Endothelial cell of umbilical vein (primary cell): ENCODE measurements around the gene LIN54. TPM values are rescaled to one million over a fixed set of nuclear protein-coding genes. Genes with fewer than 3 reads are reported as not detected.

ENCODE experiments used
- BruUV-seq: library from RNA; stranded (reverse); fragments of 400-500 nt; replicated peaks from 2 replicates; lab custom pipeline; 2021; lab: Mats Ljungman, UMichigan
- CTCF ChIA-PET: fragments of 300-600, 350-600 bp; sonication (Branson Sonifier 250); formaldehyde crosslinking; loops from one replicate; lab custom pipeline; 2021; ENCODE audit warnings: antibody characterized with exemption, inconsistent platforms; lab: Charles Lee
- POLR2A ChIA-PET: fragments of 300-600, 350-600 bp; sonication (Branson Sonifier 250); formaldehyde crosslinking; loops from one replicate; lab custom pipeline; 2021; ENCODE audit warnings: antibody characterized with exemption, inconsistent platforms; lab: Charles Lee
- DNase-seq: peaks from one replicate; pipeline ENCODE4 v3.0.0-alpha.2; 2011; ENCODE audit warnings: low read depth, low spot score
- FAIRE-seq: peaks from 2 replicates; lab custom pipeline; 2011; peaks lifted over from hg19 to GRCh38; lab: Jason Lieb, UNC
- H2AFZ ChIP-seq: 2 replicates; pipeline ENCODE4 v1.6.0; 2012; ENCODE audit warnings: low read depth, low read length, control low read depth, inconsistent platforms
- H3K27ac ChIP-seq: 2 replicates; pipeline ENCODE4 v1.5.1; 2011; ENCODE audit warnings: low read depth, mild to moderate bottlenecking, control low read depth, low read length, moderate library complexity; ENCODE audit not compliant: insufficient read depth
- H3K27me3 ChIP-seq, 2 experiments: 2 replicates each; pipeline versions ENCODE4 v1.6.0 to v1.6.1; 2011; ENCODE audit warnings: low read length in 2 of 2, mixed read lengths in 1 of 2; ENCODE audit not compliant: control insufficient read depth in 2 of 2, insufficient read depth in 2 of 2
- H3K36me3 ChIP-seq, 2 experiments: 2 replicates in 1 of 2; 3 replicates in 1 of 2; pipeline ENCODE4 v1.5.1; 2011; ENCODE audit warnings: low read length in 2 of 2, mild to moderate bottlenecking in 1 of 2, moderate library complexity in 1 of 2; ENCODE audit not compliant: control insufficient read depth in 2 of 2, insufficient read depth in 2 of 2; ENCODE audit errors: extremely low read depth in 1 of 2
- H3K4me1 ChIP-seq: 3 replicates; pipeline ENCODE4 v1.5.1; 2011; ENCODE audit warnings: mild to moderate bottlenecking, low read length; ENCODE audit not compliant: control insufficient read depth, insufficient read depth; ENCODE audit errors: extremely low read depth
- H3K4me2 ChIP-seq: 2 replicates; pipeline ENCODE4 v1.6.1; 2011; ENCODE audit warnings: low read length, control low read depth, mixed read lengths; ENCODE audit not compliant: insufficient read depth
- H3K4me3 ChIP-seq, 3 experiments: fragments of 200-600 bp in 1 of 3; sonication (generic), shearing (Covaris generic) in 1 of 3; replicated peaks in 1 of 3; 2 replicates each; pipeline ENCODE4 v1.5.1; 2011 to 2016; ENCODE audit warnings: control low read depth in 3 of 3, low read length in 3 of 3, mild to moderate bottlenecking in 2 of 3, inconsistent platforms in 1 of 3, low read depth in 1 of 3, moderate library complexity in 1 of 3; ENCODE audit not compliant: insufficient read depth in 1 of 3
- H3K79me2 ChIP-seq: 2 replicates; pipeline ENCODE4 v1.6.0; 2012; ENCODE audit warnings: low read length, inconsistent platforms; ENCODE audit not compliant: control insufficient read depth, insufficient read depth
- H3K9ac ChIP-seq: replicated peaks from 2 replicates; pipeline ENCODE3; 2011; ENCODE audit warnings: low read length, control low read depth; ENCODE audit not compliant: insufficient read depth; ENCODE audit errors: extremely low read depth
- H3K9me1 ChIP-seq: replicated peaks from 3 replicates; pipeline ENCODE4 v1.6.0; 2011; ENCODE audit warnings: mild to moderate bottlenecking, low read length; ENCODE audit not compliant: control insufficient read depth, insufficient read depth; ENCODE audit errors: extremely low read depth
- H3K9me3 ChIP-seq: replicated peaks from 2 replicates; pipeline ENCODE4 v1.5.1; 2012; ENCODE audit warnings: low read length, inconsistent platforms; ENCODE audit not compliant: control insufficient read depth, insufficient read depth
- H4K20me1 ChIP-seq: replicated peaks from 2 replicates; pipeline ENCODE3; 2011; ENCODE audit warnings: mild to moderate bottlenecking, low read length; ENCODE audit not compliant: control insufficient read depth, insufficient read depth; ENCODE audit errors: extremely low read depth
- EZH2 ChIP-seq: IDR thresholded peaks from 2 replicates; pipeline ENCODE4 v1.6.1; 2012; ENCODE audit warnings: borderline replicate concordance, low read depth, mild to moderate bottlenecking, moderate library complexity, low read length, inconsistent platforms; ENCODE audit not compliant: severe bottlenecking
- FOS ChIP-seq: IDR thresholded peaks from 2 replicates; pipeline ENCODE4 v1.6.1; 2011; ENCODE audit warnings: mild to moderate bottlenecking, low read length, moderate library complexity, borderline replicate concordance; ENCODE audit not compliant: insufficient read depth
- GATA2 ChIP-seq: IDR thresholded peaks from 2 replicates; pipeline ENCODE4 v1.7.0; 2011; ENCODE audit warnings: low read depth, mild to moderate bottlenecking, moderate library complexity, mixed read lengths, low read length; ENCODE audit not compliant: insufficient read length, insufficient read depth
- JUN ChIP-seq: IDR thresholded peaks from 2 replicates; pipeline ENCODE4 v1.6.1; 2011; ENCODE audit warnings: borderline replicate concordance, low read depth; ENCODE audit not compliant: insufficient read length, insufficient read depth
- MYC ChIP-seq: IDR thresholded peaks from one replicate; pipeline ENCODE4 v1.6.1; 2011; ENCODE audit warnings: mild to moderate bottlenecking, low read depth, low read length
- POLR2A ChIP-seq: IDR thresholded peaks from 2 replicates; pipeline ENCODE4 v1.6.1; 2012; ENCODE audit warnings: low read depth, mild to moderate bottlenecking, control low read depth, low read length
- POLR2AphosphoS5 ChIP-seq: IDR thresholded peaks from 2 replicates; pipeline ENCODE4 v1.6.1; 2012; ENCODE audit warnings: low read depth, mild to moderate bottlenecking, control low read depth, low read length, moderate library complexity; ENCODE audit not compliant: insufficient read depth
- dilution Hi-C: fragments of 300-500 bp; cut with MboI; formaldehyde crosslinking; loops from one replicate; pipeline ENCODE4 v1.15.0; 2019; ENCODE audit warnings: low sequenced_read_pairs; ENCODE audit not compliant: extremely low pct_ligation_motif_present
- intact Hi-C: fragments of 100-400 bp; cut with micrococcal nuclease; formaldehyde crosslinking; loops from one replicate; pipeline ENCODE4 v1.10.0; 2022
- polyA plus RNA-seq, 4 experiments: library from polyadenylated mRNA; depleted of rRNA in 3 of 4; stranded (reverse) in 3 of 4; unstranded in 1 of 4; fragments of >200 nt; gene quantifications; 2 replicates each; pipeline versions ENCODE4 v1.2.1 to v1.2.3, GENCODE V29; 2011 to 2012; ENCODE audit warnings: missing spikeins in 1 of 4
- total RNA-seq: library from RNA; stranded (reverse); gene quantifications from 2 replicates; pipeline ENCODE4 v1.2.3, GENCODE V29; 2021
- TF ChIP-seq, protein P1 (sequence below): IDR thresholded peaks from 2 replicates; pipeline ENCODE4 v1.6.1; 2011; ENCODE audit not compliant: insufficient read depth, insufficient read length
- TF ChIP-seq, protein P2 (sequence below), 2 donors: IDR thresholded peaks; 1 replicate in 1 of 2; 2 replicates in 1 of 2; pipeline ENCODE4 v1.5.1; 2011; ENCODE audit warnings: low read length in 2 of 2, mild to moderate bottlenecking in 2 of 2, moderate library complexity in 2 of 2, control low read depth in 1 of 2, inconsistent platforms in 1 of 2, low read depth in 1 of 2; ENCODE audit not compliant: insufficient read depth in 1 of 2; ENCODE audit errors: extremely low read depth in 1 of 2

LIN54 gene
- total and polyA plus RNA-seq, 2 donors (not counting 3 experiments of a cell fraction or from before 2014, with no cell fraction given), result 6.2 to 15.7 TPM

DNA sequence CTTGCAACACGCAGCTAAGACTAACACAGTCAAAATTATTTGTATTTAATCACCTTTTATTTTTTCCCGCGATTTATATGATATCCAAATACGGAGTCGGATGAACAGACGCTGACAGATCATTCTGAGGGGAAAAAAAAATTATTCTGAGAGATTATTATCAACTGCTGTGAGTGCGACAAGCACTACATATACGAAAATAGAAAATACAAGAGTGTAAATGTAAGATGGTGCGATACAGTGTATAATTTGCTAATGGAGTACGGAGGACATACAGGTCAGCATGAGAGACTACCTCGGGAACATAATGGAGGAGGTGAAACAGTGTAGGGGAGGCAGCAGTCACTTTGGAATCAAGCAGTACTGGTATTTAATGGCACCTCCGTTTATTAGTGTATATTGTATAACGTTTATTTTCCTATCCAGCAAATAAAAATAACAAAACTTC lies 2.8 kb upstream of the LIN54 start:
- intact Hi-C loops, result loop anchor here (1.0 to 5.0 kb wide), 7 partner anchors 21 to 581 kb away; partner anchors contain the start of genes ENOPH1, HNRNPDL and THAP9
- TSS peak; percentile 90 for BruUV-seq
- Histone ChIP-seq H3K36me3 (no peaks in the 10 kb centered on the region), H3K9me1 (no peaks in the 10 kb centered on the region), H3K27ac (peak overlapping the region; percentile 26), H3K4me2 (peak overlapping the region; percentile 85), H3K9ac (peak overlapping the region; percentile 54), H3K4me1 (peaks cover 19% of the 10 kb centered on the region), H3K4me3 (peak overlapping the region; percentile 22 to 68 (median 45)), H3K79me2 (peaks cover 29% of the 10 kb centered on the region), H3K9me3 (no peaks in the 10 kb centered on the region), H4K20me1 (no peaks in the 10 kb centered on the region), H2AFZ (peak overlapping the region; percentile 57), H3K27me3 (no peaks in the 10 kb centered on the region)
- POLR2A ChIA-PET, result interaction anchor here (0.9 to 2.3 kb wide), 2 partner anchors 17 to 22 kb away, joined by 3 to 13 read pairs; partner anchors contain the start of gene COPS4
- dilution Hi-C loops, result no loop called here
- FAIRE-seq, result no peak
- DNase-seq, result no peak
- TF ChIP-seq MYC (no peak), FOS (no peak), GATA2 (no peak), POLR2A (no peak), JUN (no peak), EZH2 (no peak), POLR2AphosphoS5 (no peak)
- TF ChIP-seq, protein P1, sequence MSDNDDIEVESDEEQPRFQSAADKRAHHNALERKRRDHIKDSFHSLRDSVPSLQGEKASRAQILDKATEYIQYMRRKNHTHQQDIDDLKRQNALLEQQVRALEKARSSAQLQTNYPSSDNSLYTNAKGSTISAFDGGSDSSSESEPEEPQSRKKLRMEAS, result no peak
- TF ChIP-seq, protein P2, sequence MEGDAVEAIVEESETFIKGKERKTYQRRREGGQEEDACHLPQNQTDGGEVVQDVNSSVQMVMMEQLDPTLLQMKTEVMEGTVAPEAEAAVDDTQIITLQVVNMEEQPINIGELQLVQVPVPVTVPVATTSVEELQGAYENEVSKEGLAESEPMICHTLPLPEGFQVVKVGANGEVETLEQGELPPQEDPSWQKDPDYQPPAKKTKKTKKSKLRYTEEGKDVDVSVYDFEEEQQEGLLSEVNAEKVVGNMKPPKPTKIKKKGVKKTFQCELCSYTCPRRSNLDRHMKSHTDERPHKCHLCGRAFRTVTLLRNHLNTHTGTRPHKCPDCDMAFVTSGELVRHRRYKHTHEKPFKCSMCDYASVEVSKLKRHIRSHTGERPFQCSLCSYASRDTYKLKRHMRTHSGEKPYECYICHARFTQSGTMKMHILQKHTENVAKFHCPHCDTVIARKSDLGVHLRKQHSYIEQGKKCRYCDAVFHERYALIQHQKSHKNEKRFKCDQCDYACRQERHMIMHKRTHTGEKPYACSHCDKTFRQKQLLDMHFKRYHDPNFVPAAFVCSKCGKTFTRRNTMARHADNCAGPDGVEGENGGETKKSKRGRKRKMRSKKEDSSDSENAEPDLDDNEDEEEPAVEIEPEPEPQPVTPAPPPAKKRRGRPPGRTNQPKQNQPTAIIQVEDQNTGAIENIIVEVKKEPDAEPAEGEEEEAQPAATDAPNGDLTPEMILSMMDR (IDR thresholded peaks at IDR 0.05; ENCODE audit: extremely low read depth in 1 of 2, insufficient read depth in 1 of 2, low read depth in 1 of 2, low read length in 2 of 2), result no peak
- CTCF ChIA-PET, result interaction anchor here (0.6 to 3.1 kb wide), 17 partner anchors 11 to 271 kb away, joined by 3 to 32 read pairs (median 5); partner anchors contain the start of genes COPS4 and COQ2
